ENCODE data around the gene DYSF.

Gene DYSF

GRCh38 chr2:71727562-71727961, 274.2 kb downstream of the DYSF start:
- CTCF ChIA-PET = no interaction called here
- POLR2A ChIA-PET = no interaction called here
- Histone ChIP-seq H3K9me3 (ENCODE audit: control insufficient read depth, insufficient read depth, low read depth, low read length) (no peaks in the 10 kb centered on the region; the same call in 1 of the 2 replicates), H3K4me1 (ENCODE audit: control insufficient read depth, insufficient read depth, low read length) (no peaks in the 10 kb centered on the region), H3K27ac (ENCODE audit: extremely low read depth, low read depth, low read length) (no peak overlapping the region), H3K4me3 (ENCODE audit: low read depth, low read length) (no peak overlapping the region), H3K36me3 (ENCODE audit: control insufficient read depth in 2 of 2, insufficient read depth in 1 of 2, low read length in 2 of 2) (no peaks in the 10 kb centered on the region)
- TF ChIP-seq ZFHX2 (tag by site-specific recombination; conservative IDR thresholded peaks at IDR 0.05) = no peak
- TF ChIP-seq ZNF624 (tag by site-specific recombination; IDR thresholded peaks at IDR 0.05) = no peak
- no peak for TF ChIP-seq KLF17 (tag by site-specific recombination; IDR thresholded peaks at IDR 0.05)
- TF ChIP-seq ZNF121 (tag by site-specific recombination; IDR thresholded peaks at IDR 0.05) = no peak
- TF ChIP-seq ATF2 (tag by site-specific recombination; IDR thresholded peaks at IDR 0.05; ENCODE audit: low read depth) = no peak
- no peak for TF ChIP-seq ZNF302 (tag by site-specific recombination; IDR thresholded peaks at IDR 0.05; ENCODE audit: low read depth)
- TF ChIP-seq ZNF266 (tag by site-specific recombination; IDR thresholded peaks at IDR 0.05; ENCODE audit: low read depth) = no peak
- no peak for TF ChIP-seq ZNF521 (tag by site-specific recombination; IDR thresholded peaks at IDR 0.05)
- TF ChIP-seq CTCF (tag by site-specific recombination; IDR thresholded peaks at IDR 0.05) = no peak
- TF ChIP-seq ZNF140 (tag by site-specific recombination; IDR thresholded peaks at IDR 0.05) = no peak
- TF ChIP-seq TRIM28 (IDR thresholded peaks at IDR 0.05; ENCODE audit: borderline replicate concordance, low read length) = no peak
- TF ChIP-seq ZNF792 (tag by site-specific recombination; IDR thresholded peaks at IDR 0.05) = no peak
- TF ChIP-seq ZNF223 (tag by site-specific recombination; IDR thresholded peaks at IDR 0.05) = no peak
- TF ChIP-seq MEIS1 (CRISPR knock-in tag; IDR thresholded peaks at IDR 0.05; ENCODE audit: borderline replicate concordance) = no peak
- TF ChIP-seq ZNF132 (tag by site-specific recombination; IDR thresholded peaks at IDR 0.05; ENCODE audit: borderline replicate concordance) = no peak
- no peak for TF ChIP-seq ZFP41 (tag by site-specific recombination; IDR thresholded peaks at IDR 0.05; ENCODE audit: borderline replicate concordance)
- no peak for TF ChIP-seq ZNF510 (tag by site-specific recombination; IDR thresholded peaks at IDR 0.05; ENCODE audit: insufficient replicate concordance)
- TF ChIP-seq WT1 (tag by site-specific recombination; IDR thresholded peaks at IDR 0.05) = no peak
- TF ChIP-seq ZNF777 (tag by site-specific recombination; IDR thresholded peaks at IDR 0.05; ENCODE audit: borderline replicate concordance) = no peak

- Histone ChIP-seq H3K4me1 (ENCODE audit: control insufficient read depth, insufficient read depth, low read length) (no peaks in the 10 kb centered on the region), H3K4me3 (ENCODE audit: low read depth, low read length) (no peak overlapping the region), H3K9me3 (ENCODE audit: control insufficient read depth, insufficient read depth, low read depth, low read length) (no peaks in the 10 kb centered on the region; the same call in 1 of the 2 replicates), H3K36me3 (ENCODE audit: control insufficient read depth in 2 of 2, insufficient read depth in 1 of 2, low read length in 2 of 2) (no peaks in the 10 kb centered on the region), H3K27ac (ENCODE audit: extremely low read depth, low read depth, low read length) (no peak overlapping the region)
- TF ChIP-seq ZNF548 (tag by site-specific recombination; IDR thresholded peaks at IDR 0.05) = no peak
- no peak for TF ChIP-seq ZNF623 (tag by site-specific recombination; IDR thresholded peaks at IDR 0.05)
- no peak for TF ChIP-seq ZNF629 (tag by site-specific recombination; IDR thresholded peaks at IDR 0.05)
- no peak for TF ChIP-seq ZNF530 (tag by site-specific recombination; IDR thresholded peaks at IDR 0.05; ENCODE audit: low read depth)
- TF ChIP-seq ZNF202 (tag by site-specific recombination; IDR thresholded peaks at IDR 0.05; ENCODE audit: borderline replicate concordance) = no peak
- TF ChIP-seq ZNF529 (tag by site-specific recombination; IDR thresholded peaks at IDR 0.05; ENCODE audit: insufficient replicate concordance) = no peak
- TF ChIP-seq PBX3 (CRISPR knock-in tag; IDR thresholded peaks at IDR 0.05) = no peak
- no peak for TF ChIP-seq BCL11B (tag by site-specific recombination; IDR thresholded peaks at IDR 0.05; ENCODE audit: low read depth)
- TF ChIP-seq MYNN (tag by site-specific recombination; IDR thresholded peaks at IDR 0.05; ENCODE audit: borderline replicate concordance) = no peak
- no peak for TF ChIP-seq ZSCAN4 (tag by site-specific recombination; IDR thresholded peaks at IDR 0.05)
- no peak for TF ChIP-seq SALL2 (tag by site-specific recombination; IDR thresholded peaks at IDR 0.05; ENCODE audit: borderline replicate concordance)
- no peak for TF ChIP-seq ZFP69B (tag by site-specific recombination; IDR thresholded peaks at IDR 0.05)
- POLR2A ChIA-PET = no interaction called here
- CTCF ChIA-PET = no interaction called here
Measured at GRCh38 chr2:71728036-71728435, 274.7 kb downstream of the DYSF start.

All from HEK293 (cell line).